ENCODE data around the gene BCAT1.
"Not testable (repeated sequence)": the region's sequence is repeated elsewhere in the genome, so short reads cannot be mapped to it uniquely, and the experiment has no call there.

Gene BCAT1

DNA sequence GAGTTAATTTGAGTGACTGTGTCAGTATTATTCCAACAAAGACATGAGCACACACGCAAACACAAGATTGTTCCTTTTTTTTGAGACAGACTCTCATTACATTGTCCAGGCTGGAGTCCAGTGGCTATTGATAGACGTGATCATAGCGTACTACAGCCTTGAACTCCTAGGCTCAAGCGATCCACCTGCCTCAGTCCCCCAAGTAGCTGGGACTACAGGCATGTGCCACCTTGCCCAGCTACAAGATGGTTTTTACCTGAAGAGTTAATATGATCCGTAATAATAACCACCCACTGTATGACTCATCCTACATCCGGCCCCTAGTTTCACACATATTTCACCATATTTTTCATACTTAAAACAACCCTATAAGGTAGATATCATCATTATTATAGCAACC lies 26.8 kb downstream of the BCAT1 start:
- no peak for DNase-seq

DNA sequence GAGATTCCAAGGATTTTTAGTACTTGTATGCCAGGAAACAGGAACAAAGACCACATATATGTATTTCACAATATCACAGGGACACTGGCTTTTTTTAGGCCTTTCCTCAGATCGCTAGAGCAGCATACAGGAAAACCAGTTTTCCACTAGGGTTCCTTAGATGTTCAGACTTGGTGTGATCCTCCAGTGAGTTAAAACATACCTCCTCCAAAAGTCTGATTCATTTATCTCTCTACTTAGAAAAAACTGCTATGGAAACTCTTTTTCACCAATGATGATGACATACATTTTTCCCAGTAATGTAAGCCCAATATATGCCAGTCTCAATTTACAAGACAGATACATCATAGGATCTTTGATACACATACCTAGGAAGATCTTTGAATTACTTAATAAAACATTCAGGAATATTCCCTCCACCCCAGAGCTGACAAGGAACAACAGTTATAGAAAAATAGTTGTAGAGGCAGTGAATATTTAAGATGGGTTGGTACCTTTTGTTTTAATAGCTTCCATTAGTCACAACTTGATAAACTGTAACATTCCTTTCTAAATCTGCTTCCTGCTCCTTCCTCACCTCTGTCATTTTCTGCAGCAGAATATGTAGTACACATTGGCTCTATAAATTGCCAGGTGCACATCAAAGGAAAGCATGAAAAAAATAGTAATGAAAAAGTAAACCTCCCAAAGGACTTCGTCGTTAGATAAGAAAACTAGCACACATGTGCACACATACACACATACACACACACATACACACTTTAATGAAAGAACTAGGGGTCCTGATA lies 27.5 kb downstream of the BCAT1 start:
- no peak for DNase-seq

DNA sequence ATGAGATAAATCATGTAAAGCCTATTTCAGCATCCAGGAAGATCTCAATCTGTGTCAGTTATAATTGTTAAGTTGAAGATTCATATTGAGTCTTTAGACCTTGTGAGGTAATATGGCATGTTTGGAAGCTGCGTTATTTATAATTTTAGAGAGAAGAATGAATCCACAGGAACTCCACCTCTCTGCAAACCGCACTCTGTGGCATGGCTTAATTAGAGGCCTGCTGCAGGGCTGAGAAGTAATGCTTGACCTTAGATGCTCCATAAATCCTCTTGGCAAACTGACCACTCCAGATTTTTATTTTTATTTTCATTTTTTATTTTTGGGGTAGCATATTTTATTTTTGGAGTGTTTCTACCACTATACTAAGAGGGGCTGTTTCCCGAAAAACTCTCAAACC lies 28.8 kb downstream of the BCAT1 start:
- no peak for DNase-seq

DNA sequence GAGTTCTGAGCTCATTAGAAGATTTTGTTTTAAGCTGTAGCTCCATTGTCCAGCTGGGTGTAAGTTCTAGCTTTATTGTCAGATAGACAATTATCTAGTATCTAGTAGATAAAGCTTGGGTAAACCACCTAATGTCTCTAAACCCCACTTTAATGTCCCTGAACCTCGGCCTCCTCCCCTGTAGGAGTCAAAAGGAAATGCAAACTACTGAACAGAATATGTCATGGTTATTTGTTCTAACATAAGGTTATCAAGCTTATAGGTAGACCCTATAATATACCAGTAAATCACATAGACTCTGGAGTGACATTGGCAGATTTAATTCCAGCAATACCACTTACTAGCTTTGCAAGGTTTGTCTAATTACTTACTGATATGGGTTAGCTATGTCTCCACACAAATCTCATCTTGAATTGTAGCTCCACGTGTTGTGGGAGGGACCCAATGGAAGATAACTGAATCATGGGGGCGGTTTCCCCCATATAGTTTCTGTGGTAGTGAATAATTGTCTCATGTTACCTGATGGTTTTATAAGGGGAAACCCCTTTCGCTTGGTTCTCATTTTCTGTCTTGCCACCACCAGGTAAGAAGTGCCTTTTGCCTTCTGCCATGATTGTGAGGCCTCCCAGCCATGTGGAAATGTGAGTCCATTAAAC lies 29.4 kb downstream of the BCAT1 start:
- DNase-seq, result no peak

DNA sequence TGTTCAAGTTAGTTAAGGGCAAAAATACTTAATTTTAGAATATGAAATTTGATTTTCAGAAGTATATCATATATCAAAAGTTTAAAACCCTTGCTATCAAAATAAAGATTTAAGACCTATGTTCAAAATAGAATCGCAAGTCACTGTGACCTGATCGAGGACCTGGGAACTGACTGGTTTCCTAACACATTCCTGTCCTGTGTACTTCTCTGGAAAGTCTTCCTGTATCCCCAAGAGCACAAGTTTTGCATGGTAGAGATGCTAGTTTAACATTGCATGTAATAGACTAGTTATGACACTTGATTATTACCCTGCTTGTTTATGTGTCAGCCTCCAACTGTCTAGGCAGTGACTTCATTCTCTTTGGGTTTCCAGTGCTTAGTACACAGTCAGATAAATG lies 30.3 kb downstream of the BCAT1 start:
- DNase-seq, result no peak

DNA sequence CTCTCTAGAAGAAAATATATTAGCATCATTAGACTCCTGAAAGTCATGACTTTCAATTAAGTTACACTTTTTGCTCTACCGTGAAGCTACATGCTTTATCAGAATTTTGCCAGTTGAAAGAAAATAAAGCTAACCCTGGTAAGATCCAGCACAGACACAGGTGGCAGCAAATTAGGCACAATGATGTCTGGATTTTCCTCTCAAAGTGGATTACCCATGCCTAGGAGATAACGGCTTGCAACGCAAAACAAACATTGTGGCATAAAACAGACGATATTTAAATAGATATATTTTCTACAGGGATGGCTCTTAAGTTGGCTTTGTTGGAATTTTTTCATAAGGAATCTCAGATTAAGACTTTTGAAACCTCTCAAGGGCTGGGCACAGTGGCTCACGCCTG lies 33.4 kb downstream of the BCAT1 start:
- no peak for DNase-seq

DNA sequence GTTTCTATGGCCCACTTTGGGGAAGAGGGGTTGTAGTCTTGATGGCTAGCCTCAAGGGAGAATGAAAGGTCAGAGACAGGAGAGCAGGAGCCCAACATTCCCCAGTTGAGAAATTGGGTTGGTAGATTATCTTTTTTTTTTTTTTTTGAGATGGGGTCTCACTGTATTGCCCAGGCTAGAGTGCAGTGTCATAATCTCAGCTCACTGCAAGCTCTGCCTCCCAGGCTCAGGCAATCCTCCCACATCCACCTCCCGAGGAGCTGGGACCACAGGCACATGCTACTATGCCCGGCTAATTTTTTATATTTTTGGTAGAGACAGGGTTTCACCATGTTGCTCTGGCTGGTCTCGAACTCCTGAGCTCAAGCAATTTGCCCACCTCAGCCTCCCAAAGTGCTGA lies 34.9 kb downstream of the BCAT1 start:
- DNase-seq, result no peak

DNA sequence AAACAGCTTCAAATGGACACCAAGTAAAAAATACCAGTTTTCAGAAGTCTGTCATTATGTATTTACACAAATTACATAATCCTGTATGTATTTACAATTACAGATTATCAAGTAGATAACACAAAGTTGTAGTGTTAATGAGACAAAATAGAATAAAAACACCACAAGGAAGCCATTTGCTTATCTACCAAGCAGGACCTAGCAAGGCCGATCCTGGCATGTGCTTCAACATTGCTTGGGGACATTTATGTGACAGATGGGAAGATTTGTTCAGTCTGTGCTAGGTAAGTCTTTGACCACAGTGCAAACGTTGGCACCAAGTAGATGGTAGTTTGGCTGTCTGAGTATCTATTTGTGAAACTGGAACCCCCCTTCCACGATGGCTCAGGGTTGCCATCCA lies 35.8 kb downstream of the BCAT1 start:
- no peak for DNase-seq

DNA sequence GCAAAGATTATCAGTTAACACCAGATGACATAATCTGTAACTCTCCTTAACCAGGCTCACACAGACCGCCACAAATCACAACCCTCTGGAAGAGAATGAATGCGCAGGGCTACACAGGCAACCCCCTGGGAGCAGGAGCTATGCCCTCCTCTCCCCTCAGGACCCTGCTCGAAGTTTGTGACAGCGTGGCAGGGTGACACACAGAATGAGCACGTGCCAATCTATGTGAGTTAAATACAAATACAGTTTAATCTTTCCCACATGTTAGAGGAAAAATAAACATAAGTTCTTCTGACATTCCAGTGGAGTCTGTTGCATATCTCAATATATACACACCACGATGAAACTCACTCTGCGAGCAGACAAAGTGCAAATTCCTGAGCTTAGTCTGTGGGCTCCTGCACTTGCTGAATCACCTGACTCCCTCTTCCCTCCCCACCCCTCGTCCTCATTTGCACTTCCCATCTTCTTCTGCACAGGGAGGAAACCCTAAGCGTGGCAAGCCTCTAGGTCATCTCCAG lies 37.6 kb downstream of the BCAT1 start:
- DNase-seq, result no peak

DNA sequence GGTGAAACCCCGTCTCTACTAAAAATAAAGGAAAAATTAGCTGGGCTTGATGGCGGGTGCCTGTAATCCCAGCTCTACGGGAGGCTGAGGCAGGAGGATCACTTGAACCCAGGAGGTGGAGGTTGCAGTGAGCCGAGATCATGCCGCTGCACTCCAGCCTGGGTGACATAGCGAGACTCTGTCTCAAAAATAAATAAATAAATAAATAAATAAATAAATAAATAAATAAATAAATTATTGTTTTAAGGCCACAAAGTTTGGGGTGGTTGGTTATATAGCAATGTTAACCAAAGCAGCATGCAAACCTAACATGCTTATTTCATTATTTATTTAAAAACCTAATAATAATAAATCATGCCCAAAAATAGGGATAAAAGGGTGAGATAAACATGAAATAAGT lies 38.7 kb downstream of the BCAT1 start:
- not testable (repeated sequence) for DNase-seq

DNA sequence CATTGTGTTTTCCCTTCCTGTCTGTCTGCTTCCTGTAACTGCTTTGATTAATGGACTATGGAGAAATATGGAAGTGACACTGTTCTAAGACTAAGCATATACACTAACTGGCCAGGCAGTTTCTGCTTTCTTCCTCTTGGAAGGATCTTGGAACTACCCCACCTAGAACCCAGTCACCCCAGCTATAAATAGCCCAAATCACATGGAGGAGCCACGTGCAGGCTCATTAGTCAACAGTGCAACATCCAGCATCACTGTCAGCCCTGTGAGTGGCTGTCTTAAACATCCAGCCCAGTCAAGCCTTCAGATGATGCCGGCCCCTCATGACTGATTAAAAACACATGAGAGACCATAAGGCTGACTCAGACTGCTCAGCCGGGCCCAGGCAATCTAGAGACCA lies 39.2 kb downstream of the BCAT1 start:
- no peak for DNase-seq

DNA sequence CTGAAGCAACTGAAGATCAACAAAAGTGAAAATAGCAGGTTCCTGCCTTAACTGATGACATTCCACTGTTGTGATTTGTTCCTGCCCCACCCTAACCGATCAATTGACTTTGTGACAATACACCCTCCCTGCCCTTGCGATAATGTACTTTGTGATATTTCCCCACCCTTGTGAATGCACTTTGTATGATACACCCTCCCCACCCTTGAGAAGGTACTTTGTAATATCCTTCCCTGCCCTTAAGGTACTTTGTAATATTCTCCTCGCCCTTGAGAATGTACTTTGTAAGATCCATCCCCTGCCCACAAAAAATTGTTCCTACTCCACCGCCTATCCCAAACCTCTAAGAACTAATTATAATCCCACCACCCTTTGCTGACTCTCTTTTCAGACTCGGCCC lies 41.4 kb downstream of the BCAT1 start:
- no peak for DNase-seq

DNA sequence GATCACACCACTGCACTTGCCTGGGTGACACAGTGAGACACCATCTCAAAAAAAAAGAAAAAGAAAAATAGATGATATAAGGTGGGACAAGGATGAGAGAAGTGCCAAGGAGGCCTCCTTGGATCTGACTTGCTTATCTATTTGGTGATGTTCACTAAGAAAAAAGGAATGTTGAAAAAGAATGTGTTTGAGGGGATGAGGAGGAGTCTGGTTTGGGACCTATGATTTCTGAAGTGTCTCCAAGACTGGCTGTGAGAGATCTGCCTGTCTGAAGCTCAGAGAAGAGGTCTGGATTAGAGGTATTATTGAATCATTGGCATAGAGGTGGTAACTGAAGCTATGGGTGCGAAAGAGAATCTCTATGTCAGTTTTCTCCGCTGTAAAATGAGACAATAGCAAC lies 42.8 kb downstream of the BCAT1 start:
- no peak for DNase-seq

DNA sequence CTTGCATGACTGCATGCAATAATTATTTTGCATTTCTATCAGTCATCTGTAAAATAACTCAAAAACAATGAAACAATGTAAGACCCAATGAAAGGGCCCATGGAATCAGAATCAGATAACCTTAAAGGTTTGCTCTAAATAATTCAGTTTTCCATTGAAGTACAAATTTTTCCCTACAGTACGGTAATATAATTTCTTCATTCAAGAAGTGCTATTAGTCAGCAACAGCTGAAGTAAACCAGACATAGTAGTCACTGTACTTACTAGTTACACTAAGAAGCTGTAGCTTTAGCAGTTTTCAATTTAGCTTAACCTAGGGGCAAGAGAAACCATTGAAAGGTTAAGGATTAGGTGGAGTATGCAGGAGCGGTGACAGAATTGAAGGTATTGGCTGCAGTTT lies 43.5 kb downstream of the BCAT1 start:
- no peak for DNase-seq

DNA sequence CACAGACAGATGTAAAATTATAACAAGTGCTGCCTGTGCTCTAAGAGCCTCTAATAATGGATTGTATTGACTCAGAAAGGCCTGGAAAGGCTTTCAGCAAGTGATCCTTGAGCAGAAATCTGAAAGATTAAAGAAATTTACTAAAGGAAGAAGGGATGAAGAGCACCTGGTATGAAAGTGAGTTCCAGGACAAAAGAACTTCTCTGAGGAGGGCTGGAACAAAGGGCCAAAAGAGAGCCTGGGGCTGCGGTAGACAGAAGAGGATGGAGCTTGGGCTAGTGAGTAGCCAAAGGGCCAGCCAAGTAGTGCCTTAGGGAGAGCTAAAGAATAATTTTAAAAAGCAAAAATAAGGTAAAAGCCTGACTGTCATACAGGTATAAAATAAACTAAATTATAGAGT lies 44.0 kb downstream of the BCAT1 start:
- no peak for DNase-seq

DNA sequence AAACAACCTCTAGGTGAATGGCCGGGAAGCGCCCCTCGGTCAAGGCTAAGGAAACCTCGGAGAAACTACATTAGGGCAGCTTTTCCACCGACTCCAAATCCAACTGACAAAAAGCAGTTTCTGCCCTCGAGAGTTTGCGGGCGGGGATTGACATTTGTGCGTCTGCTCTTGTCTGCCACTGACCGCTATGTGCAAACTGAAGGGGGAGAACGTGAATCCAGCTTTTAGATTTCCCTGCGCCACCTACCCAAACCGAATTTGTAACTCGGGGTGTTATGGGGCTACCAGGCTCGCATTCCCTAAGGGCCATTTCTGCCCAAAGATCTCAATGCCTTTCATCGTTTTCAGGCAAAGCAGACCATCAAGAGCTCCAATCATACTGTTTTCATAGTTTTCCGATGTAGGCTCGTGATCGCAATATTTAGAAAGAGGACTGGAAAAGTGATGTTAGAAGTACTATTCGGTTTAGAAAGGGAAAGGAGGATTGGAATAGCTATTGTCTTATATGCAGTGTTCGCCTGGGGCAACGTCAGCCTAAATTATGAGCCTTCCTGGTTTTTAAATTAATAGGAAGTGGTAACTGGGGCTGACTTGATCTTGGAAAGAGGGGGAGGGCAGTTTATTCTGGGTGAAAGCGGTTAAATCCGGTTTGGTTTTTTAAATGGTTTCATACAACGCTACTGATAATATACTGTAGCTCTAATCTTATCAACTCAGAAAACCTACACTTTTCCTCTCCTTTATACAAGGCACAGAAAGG lies 45.4 kb downstream of the BCAT1 start:
- no peak for DNase-seq

DNA sequence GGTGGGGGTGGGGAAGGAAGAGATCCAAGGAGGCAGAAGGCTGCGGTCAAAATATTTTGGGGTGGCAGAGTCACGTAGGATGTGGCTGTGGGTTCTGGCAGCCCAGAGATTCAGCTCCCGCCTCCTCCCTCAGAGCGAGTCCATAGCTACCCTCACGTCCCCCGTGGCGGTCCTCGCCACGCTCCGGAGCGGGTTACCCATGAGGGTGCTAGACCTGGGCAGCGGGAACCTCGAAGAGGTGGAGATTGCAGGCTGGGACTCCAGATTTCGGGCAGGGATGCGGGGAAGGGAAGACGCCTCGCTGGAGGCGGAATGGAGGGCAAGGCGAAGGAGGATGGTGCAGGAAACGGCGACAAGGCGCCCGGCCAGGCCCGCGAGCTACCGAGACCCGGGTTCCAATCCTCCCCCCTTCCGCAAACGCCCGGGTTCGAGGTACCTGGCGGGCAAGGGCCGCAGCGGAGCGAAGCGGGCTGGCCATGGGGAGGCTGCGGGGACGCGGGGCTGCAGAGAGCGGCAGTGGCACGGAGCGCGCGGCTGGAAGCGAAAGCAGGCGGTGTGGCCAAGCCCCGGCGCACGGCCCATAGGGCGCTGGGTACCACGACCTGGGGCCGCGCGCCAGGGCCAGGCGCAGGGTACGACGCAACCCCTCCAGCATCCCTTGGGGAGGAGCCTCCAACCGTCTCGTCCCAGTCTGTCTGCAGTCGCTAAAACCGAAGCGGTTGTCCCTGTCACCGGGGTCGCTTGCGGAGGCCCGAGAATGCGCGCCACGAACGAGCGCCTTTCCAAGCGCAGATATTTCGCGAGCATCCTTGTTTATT lies 46.2 kb downstream of the BCAT1 start:
- DNase-seq, result no peak

DNA sequence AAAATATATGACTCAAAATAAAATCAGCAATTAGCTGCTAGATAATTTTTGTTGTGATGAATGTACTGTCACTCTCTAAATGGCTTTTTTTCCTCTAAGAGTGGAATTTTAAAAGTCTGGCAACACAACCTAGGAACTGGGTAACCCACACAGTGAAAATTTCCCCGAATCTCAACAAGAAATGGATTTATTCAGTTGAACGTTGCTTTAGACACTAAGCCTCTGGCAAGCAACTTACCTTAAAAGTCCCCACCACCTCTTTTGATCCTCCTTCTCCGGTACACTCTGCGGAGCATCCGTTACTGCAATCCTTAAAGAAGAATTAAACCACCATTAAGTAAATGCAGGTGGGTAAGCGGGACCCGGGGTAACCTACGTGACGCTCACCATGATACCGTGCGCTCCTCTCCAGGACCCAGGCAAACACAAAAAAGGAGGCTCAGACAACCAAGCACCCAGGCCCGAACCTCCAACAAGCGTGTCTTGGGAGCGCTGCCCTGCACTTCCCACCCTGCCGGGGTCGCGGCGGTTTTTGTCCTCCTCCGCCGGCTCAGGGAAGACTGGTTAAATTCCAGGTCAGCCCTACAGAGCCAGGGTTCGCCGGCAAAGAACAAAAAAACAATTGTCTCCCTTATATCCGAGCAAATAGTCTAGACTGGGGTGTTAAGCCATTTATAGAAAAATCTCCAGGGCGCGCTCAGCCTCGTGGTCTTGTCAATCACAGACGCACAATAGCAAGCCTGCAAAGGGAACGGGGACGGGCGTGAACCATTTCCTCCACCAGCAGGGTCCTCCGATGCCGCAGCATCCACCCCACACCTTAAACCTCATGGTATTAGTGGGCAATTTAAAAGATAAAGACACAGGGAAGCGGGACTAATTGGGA lies 47.1 kb downstream of the BCAT1 start:
- DNase-seq, result no peak

DNA sequence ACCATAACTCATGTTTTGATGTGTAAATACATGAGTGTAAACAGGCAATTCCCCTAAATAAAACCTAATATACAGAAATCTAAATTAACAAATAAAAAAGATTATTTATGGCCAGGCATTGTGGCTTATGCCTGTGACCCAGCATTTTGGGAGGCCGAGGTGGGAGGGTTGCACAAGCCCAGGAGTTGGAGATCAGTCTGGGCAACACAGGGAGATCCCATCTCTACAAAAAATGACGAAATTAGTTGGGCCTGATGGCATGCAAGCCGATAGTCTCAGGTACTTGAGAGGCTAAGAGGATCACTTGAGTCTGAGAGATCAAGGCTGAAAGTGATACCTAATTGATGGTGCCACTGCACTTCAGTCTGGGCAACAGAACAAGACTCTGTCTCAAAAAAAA lies 48.7 kb downstream of the BCAT1 start:
- DNase-seq, result no peak

DNA sequence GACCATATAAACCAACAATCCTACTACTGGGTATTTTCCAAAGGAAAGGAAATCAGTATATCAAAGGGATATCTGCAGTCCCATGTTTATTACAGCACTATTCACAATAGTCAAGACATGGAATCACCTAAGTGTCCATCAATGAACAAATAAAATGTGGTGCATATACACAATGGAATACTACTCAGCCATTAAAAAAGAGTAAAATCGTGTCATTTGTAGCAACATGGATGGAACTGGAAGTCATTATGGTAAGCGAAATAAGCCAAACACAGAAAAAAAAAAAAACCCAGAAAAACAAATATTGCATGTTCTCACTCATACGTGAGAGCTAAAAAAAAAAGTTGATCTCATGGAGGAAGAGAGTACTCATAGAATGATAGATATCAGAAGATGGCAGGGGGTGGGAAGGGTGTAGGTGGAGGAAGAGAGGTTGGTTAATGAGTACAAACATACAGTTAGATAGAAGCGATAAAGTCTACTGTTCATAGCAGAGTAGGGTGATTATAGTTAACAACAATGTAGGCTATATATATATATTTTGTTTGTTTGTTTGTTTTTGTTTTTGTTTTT lies 49.3 kb downstream of the BCAT1 start:
- no peak for DNase-seq

DNA sequence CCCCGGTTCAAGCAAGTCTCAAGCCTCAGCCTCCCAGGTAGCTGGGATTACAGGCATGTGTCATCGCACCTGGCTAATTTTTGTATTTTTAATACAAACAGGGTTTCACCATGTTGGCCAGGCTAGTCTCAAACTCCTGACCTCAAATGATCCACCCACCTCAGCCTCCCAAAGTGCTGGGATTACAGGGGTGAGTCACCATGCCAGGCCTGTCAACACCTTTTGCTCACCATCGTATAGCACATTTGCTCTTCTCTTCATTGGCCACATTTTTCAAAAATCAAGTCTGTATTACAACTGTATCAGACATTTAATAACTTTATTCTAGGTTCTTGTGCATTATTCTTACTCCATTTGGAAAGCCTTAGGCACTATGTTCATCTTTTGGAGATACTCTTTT lies 50.3 kb downstream of the BCAT1 start:
- no peak for DNase-seq

DNA sequence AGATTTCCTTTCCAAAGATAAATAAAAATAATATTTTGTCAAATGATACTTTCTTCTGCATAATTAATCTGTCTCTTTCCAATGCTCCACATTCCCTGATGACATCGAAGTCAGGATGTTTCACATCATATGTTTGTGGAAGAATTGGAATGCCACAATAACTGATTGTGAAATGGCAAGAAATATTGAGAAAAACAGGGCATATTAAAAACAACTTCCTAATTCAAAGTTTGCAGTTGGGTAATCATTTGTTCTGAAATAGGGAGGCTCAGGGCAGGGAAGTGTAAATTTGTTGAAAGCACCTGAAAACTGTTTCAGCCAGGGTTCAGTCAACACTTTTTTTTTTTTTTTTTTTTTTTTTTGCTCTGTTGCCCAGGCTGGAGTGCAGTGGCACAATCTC lies 50.7 kb downstream of the BCAT1 start:
- no peak for DNase-seq

All from SIG-M5 (cell line).